A549 (cell line): ENCODE data around the gene PFKFB4. TPM values are rescaled to one million over a fixed set of nuclear protein-coding genes. Genes with fewer than 3 reads are reported as not detected.

Experiments
- ATAC-seq, 2 experiments: fragments of 200-7000 bp in 1 of 2; fragments of >200 bp in 1 of 2; cut with Nextera tagmentation in 1 of 2; cut with Tn5 transposase in 1 of 2; 3 replicates each; pipeline versions ENCODE4 v1.8.0 to v1.9.1; 2018 to 2020; ENCODE audit warnings: mild to moderate bottlenecking in 1 of 2, moderate library complexity in 1 of 2
- CTCF ChIA-PET: fragments of 300-600 bp; sonication (Branson Sonifier 250); formaldehyde crosslinking; extraction: SDS; loops from one replicate; lab custom pipeline; 2021; ENCODE audit warnings: antibody characterized with exemption, inconsistent platforms; lab: Yijun Ruan, JAX
- POLR2A ChIA-PET: fragments of 350-600 bp; formaldehyde crosslinking; extraction: SDS; loops from one replicate; lab custom pipeline; 2021; ENCODE audit warnings: antibody characterized with exemption, inconsistent platforms; lab: Yijun Ruan, JAX
- DNase-seq, 2 experiments: peaks; one replicate each; pipeline versions ENCODE4 v3.0.0 to v3.0.0-alpha.2; 2011 to 2016; ENCODE audit warnings: low read depth in 1 of 2, low spot score in 1 of 2
- FAIRE-seq: peaks from 2 replicates; lab custom pipeline; 2011; peaks lifted over from hg19 to GRCh38; lab: Jason Lieb, UNC
- H3K27ac ChIP-seq, 2 experiments: fragments of >200 bp; sonication (Bioruptor Twin); formaldehyde crosslinking; 3 replicates each; pipeline ENCODE4 v1.5.1; 2016 to 2017
- H3K4me1 ChIP-seq: fragments of >200 bp; sonication (Bioruptor Twin); formaldehyde crosslinking; 3 replicates; pipeline ENCODE4 v1.6.1; 2016
- H3K4me2 ChIP-seq: fragments of >200 bp; sonication (Bioruptor Twin); formaldehyde crosslinking; 3 replicates; pipeline ENCODE4 v1.6.1; 2016
- H3K4me3 ChIP-seq: fragments of >200 bp; sonication (Bioruptor Twin); formaldehyde crosslinking; 3 replicates; pipeline ENCODE4 v1.5.1; 2016
- H3K9me3 ChIP-seq: fragments of >200 bp; sonication (Bioruptor Twin); formaldehyde crosslinking; 3 replicates; pipeline ENCODE4 v1.6.1; 2016
- CBX8 ChIP-seq: fragments of 200-600 bp; sonication (generic); IDR thresholded peaks from 2 replicates; pipeline ENCODE4 v1.6.1; 2016
- CEBPB ChIP-seq, 2 experiments: fragments of >200 bp in 1 of 2; sonication (Bioruptor Twin) in 1 of 2; formaldehyde crosslinking in 1 of 2; IDR thresholded peaks; 2 replicates each; pipeline ENCODE4 v1.6.1; 2012 to 2016
- CHD4 ChIP-seq: fragments of 200-600 bp; sonication (generic); IDR thresholded peaks from 2 replicates; pipeline ENCODE4 v1.6.1; 2016; ENCODE audit warnings: antibody characterized with exemption, mild to moderate bottlenecking, borderline replicate concordance
- EHMT2 ChIP-seq: fragments of 200-600 bp; sonication (generic); IDR thresholded peaks from 2 replicates; pipeline ENCODE4 v1.6.1; 2016; ENCODE audit warnings: antibody characterized with exemption, low read depth, mild to moderate bottlenecking, moderate library complexity
- ESRRA ChIP-seq: fragments of 150-350 bp; IDR thresholded peaks from 2 replicates; pipeline ENCODE4 v1.6.1; 2014; ENCODE audit warnings: mild to moderate bottlenecking, low read length, borderline replicate concordance
- FOSB ChIP-seq: fragments of 250-450 bp; sonication (Bioruptor Pico); IDR thresholded peaks from 2 replicates; pipeline ENCODE4 v1.5.0; 2020; ENCODE audit warnings: mild to moderate bottlenecking, moderate library complexity
- HDAC2 ChIP-seq: fragments of 200-600 bp; sonication (generic); IDR thresholded peaks from 2 replicates; pipeline ENCODE4 v1.6.1; 2016
- HEYL ChIP-seq: fragments of 250-450 bp; sonication (Bioruptor Pico); IDR thresholded peaks from 2 replicates; pipeline ENCODE4 v1.8.0; 2021; ENCODE audit warnings: mild to moderate bottlenecking, moderate library complexity
- HOXB13 ChIP-seq: fragments of 250-450 bp; sonication (Bioruptor Pico); IDR thresholded peaks from 2 replicates; pipeline ENCODE4 v1.5.0; 2020; ENCODE audit warnings: low read depth, mild to moderate bottlenecking, moderate library complexity
- HOXB5 ChIP-seq: fragments of 250-450 bp; sonication (Bioruptor Pico); IDR thresholded peaks from 2 replicates; pipeline ENCODE4 v1.5.0; 2020; ENCODE audit warnings: mild to moderate bottlenecking, moderate library complexity
- JUNB ChIP-seq: fragments of >200 bp; sonication (Bioruptor Twin); formaldehyde crosslinking; IDR thresholded peaks from 2 replicates; pipeline ENCODE4 v1.6.1; 2016
- KDM1A ChIP-seq: fragments of 200-600 bp; sonication (generic); IDR thresholded peaks from 2 replicates; pipeline ENCODE4 v1.6.1; 2016; ENCODE audit warnings: low read depth, mild to moderate bottlenecking
- MAZ ChIP-seq: fragments of 150-350 bp; IDR thresholded peaks from 2 replicates; pipeline ENCODE4 v1.6.1; 2014; ENCODE audit warnings: antibody characterized with exemption, low read depth, low read length, borderline replicate concordance
- MYC ChIP-seq: IDR thresholded peaks from 2 replicates; pipeline ENCODE4 v1.6.1; 2012; ENCODE audit warnings: mild to moderate bottlenecking, inconsistent platforms, low read length, improper control_type of control experiment, borderline replicate concordance
- NFE2L2 ChIP-seq: fragments of 150-350 bp; conservative IDR thresholded peaks from 2 replicates; pipeline ENCODE4 v1.6.1; 2014; ENCODE audit warnings: low read length
- POLR2AphosphoS2 ChIP-seq: conservative IDR thresholded peaks from 2 replicates; pipeline ENCODE4 v1.6.1; 2012; ENCODE audit warnings: low read length, improper control_type of control experiment, inconsistent platforms
- RFX5 ChIP-seq: fragments of 450-650 bp; IDR thresholded peaks from 2 replicates; pipeline ENCODE4 v1.7.1; 2014; ENCODE audit warnings: antibody characterized with exemption, mild to moderate bottlenecking, moderate library complexity
- TP53 ChIP-seq: fragments of 250-450 bp; sonication (Bioruptor Pico); IDR thresholded peaks from 2 replicates; pipeline ENCODE4 v1.5.0; 2021; ENCODE audit warnings: mild to moderate bottlenecking, moderate library complexity
- ZFP36 ChIP-seq: fragments of 450-650 bp; IDR thresholded peaks from 2 replicates; pipeline ENCODE4 v1.6.1; 2014; ENCODE audit warnings: borderline replicate concordance; ENCODE audit not compliant: partially characterized antibody
- WGBS: methylation state at CpG from one replicate; pipeline ENCODE4 v1.1.6; 2017; ENCODE audit errors: missing lambda C conversion rate; 5-methylcytosine and 5-hydroxymethylcytosine counted together
- polyA plus RNA-seq, 4 experiments: library from polyadenylated mRNA; depleted of rRNA in 3 of 4; stranded (reverse); fragments of >200 nt; fragmentation: RNase III in 1 of 4; extraction: RNeasy Plus Mini Kit Qiagen cat#74134 plus additional on column Dnase treatment in 1 of 4; gene quantifications; 2 replicates in 3 of 4; 3 replicates in 1 of 4; pipeline ENCODE4 v1.2.3, GENCODE V29; 2011 to 2017
- TF ChIP-seq, protein P1 (sequence below): IDR thresholded peaks from 2 replicates; pipeline ENCODE4 v1.6.1; 2012
- TF ChIP-seq, protein P2 (sequence below): fragments of >200 bp; sonication (Bioruptor Twin); formaldehyde crosslinking; IDR thresholded peaks from 2 replicates; pipeline ENCODE4 v1.6.1; 2016
- TF ChIP-seq, protein P3 (sequence below): fragments of 450-650 bp; IDR thresholded peaks from 2 replicates; pipeline ENCODE4 v1.6.1; 2014; ENCODE audit warnings: antibody characterized with exemption
- TF ChIP-seq, protein P4 (sequence below): fragments of 150-350 bp; IDR thresholded peaks from 2 replicates; pipeline ENCODE4 v1.6.1; 2014; ENCODE audit warnings: low read depth, mild to moderate bottlenecking, low read length

The PFKFB4 gene
- polyA plus RNA-seq, 2 of the 4 experiments (the other 2 are of a cell fraction) = 8.4 to 20.9 TPM

DNA sequence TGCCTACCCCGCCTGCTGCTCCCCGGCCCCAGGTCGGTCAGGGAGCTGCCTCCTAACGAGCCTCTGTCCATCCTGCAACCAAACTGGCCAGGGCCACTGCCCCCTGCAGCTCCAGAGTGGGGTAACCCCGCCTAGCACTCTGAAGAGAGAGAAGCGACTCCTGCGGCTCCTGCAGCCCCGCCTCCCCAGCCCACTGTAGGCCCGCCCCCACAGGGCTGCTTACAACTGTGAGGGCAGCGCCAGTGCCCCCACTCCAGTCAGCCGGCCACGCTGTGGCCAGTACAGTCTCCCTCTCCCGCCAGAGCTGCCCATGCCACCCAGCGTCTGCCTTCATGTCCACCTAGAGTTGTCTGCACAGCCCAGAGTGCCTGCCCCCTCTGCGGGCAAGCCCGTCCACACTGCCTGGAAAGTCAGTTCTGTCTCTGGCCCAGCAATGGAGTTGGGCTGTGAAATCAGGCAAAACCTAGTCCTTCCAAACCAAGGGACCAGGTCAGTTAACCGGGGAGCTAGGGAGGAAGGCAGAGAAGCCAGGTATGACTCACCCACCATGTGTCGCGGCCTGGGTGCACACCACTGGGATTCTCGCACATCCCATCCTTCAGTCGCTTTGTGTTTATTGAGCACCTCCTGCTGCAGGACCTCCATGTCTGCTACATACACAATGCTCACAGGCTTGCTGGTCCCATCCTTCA is 4.6 kb upstream of the PFKFB4 start (continued):
- TF ChIP-seq RFX5 (no peak), KDM1A (no peak), CBX8 (no peak)
- TF ChIP-seq, protein P1, sequence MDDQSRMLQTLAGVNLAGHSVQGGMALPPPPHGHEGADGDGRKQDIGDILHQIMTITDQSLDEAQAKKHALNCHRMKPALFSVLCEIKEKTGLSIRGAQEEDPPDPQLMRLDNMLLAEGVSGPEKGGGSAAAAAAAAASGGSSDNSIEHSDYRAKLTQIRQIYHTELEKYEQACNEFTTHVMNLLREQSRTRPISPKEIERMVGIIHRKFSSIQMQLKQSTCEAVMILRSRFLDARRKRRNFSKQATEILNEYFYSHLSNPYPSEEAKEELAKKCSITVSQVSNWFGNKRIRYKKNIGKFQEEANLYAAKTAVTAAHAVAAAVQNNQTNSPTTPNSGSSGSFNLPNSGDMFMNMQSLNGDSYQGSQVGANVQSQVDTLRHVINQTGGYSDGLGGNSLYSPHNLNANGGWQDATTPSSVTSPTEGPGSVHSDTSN = 0 out of 2 replicates have a peak, but pooled peaks have one; percentile 10

DNA sequence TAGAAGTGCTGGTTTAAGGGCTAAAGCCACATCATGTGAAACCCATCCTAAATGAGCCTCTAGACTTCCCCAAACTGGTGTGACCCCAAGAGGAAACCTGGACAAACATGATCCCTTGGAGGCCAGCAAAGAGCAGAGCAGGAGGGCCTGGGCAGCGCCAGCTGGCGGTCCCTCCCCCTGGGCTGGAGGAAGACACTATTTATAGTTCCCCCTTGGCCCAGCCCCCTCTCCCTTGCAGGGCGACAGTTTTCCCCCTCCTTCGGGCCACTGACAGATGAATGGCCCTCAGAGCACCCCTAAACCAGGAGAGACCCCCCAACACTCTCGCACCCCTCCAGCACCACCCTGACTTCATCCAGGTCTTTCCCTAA is 4.0 kb upstream of the PFKFB4 start:
- no peak overlapping the region for H3K4me2 ChIP-seq
- DNase-seq (no peak), ATAC-seq (no peak), FAIRE-seq (no peak)
- peaks cover 79% of the 10 kb centered on the region for H3K4me1 ChIP-seq
- peak overlapping the region in 1 of 2 experiments; percentile 31; a peak in 2 of 6 replicates for H3K27ac ChIP-seq
- WGBS = 79% methylated on average over 5 of the region's 5 CpGs
- no peak overlapping the region for H3K4me3 ChIP-seq
- ChIA-PET POLR2A (no interaction called here), CTCF (interaction anchor here (2.2 kb wide), 1 partner anchor 18 kb away, joined by 8 read pairs; no protein-coding TSS in a partner anchor)
- no peaks in the 10 kb centered on the region for H3K9me3 ChIP-seq
- TF ChIP-seq TP53 (CRISPR knock-in tag) (no peak), JUNB (no peak), HEYL (CRISPR knock-in tag) (no peak), FOSB (CRISPR knock-in tag) (no peak), MAZ (no peak), ESRRA (no peak), NFE2L2 (no peak), MYC (no peak), POLR2AphosphoS2 (no peak), HDAC2 (no peak)
- TF ChIP-seq, protein P2, sequence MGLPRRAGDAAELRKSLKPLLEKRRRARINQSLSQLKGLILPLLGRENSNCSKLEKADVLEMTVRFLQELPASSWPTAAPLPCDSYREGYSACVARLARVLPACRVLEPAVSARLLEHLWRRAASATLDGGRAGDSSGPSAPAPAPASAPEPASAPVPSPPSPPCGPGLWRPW = no peak
- TF ChIP-seq, protein P3, sequence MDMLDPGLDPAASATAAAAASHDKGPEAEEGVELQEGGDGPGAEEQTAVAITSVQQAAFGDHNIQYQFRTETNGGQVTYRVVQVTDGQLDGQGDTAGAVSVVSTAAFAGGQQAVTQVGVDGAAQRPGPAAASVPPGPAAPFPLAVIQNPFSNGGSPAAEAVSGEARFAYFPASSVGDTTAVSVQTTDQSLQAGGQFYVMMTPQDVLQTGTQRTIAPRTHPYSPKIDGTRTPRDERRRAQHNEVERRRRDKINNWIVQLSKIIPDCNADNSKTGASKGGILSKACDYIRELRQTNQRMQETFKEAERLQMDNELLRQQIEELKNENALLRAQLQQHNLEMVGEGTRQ = no peak

DNA sequence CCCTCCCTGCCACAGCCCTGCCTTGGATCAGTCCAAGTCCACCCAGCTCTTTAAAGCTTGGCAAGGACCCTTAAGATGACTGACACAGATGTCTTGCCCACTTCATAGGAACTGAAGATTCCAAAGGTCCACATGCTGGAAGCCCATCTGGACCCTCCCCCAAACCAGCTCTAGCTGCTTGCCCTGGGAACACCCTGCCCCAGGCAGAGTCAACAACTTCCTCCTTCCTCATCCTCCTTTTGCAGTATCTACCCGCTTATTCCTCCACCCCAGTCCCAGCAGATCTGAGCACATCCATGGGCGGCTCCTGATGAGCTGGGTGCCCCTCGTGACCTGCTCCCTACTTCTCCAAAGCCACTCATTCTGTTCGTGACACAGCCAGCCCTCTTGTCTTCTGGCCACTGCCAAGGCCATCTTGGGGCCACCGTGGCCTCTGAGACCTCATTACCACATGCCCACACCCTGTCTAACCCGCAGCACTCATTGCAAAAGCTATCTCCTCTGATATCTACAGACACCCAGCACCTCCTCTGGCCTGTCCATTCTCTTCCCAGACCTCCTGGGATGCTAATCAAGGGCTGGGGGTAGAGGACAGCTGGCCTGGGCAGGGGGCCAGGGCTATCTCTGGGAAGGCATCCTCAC is 2.0 kb upstream of the PFKFB4 start:
- Histone ChIP-seq H3K27ac (peak overlapping the region in 1 of 2 experiments; percentile 48; a peak in 2 of 6 replicates), H3K9me3 (no peaks in the 10 kb centered on the region), H3K4me2 (peak overlapping the region; percentile 89; the same call in 2 of the 3 replicates), H3K4me3 (no peak overlapping the region)
- FAIRE-seq = no peak
- ChIA-PET CTCF (interaction anchor here (0.9 to 2.5 kb wide), 16 partner anchors 9 to 123 kb away, joined by 3 to 14 read pairs (median 4); partner anchors contain the start of genes SLC26A6 and UQCRC1), POLR2A (interaction anchor here (1.6 kb wide), 1 partner anchor 105 kb away, joined by 5 read pairs; no protein-coding TSS in a partner anchor)
- DNase-seq = no peak
- WGBS = 60% methylated on average over 6 of the region's 6 CpGs
- ATAC-seq = no peak; a peak in 1 of 6 replicates
- TF ChIP-seq, protein P4, sequence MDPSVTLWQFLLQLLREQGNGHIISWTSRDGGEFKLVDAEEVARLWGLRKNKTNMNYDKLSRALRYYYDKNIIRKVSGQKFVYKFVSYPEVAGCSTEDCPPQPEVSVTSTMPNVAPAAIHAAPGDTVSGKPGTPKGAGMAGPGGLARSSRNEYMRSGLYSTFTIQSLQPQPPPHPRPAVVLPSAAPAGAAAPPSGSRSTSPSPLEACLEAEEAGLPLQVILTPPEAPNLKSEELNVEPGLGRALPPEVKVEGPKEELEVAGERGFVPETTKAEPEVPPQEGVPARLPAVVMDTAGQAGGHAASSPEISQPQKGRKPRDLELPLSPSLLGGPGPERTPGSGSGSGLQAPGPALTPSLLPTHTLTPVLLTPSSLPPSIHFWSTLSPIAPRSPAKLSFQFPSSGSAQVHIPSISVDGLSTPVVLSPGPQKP = no peak
- TF ChIP-seq CEBPB (IDR thresholded peaks at IDR 0.05) = no peak
- no peak for TF ChIP-seq HOXB5 (CRISPR knock-in tag)
- no peak for TF ChIP-seq HOXB13
- TF ChIP-seq CHD4 = no peak
- TF ChIP-seq ZFP36 = no peak
- TF ChIP-seq EHMT2 = no peak
- no peak for TF ChIP-seq FOSB (CRISPR knock-in tag)
- TF ChIP-seq, protein P1 = no peak
- TF ChIP-seq, all 56 proteins: peak for 0
- peaks cover 59% of the 10 kb centered on the region for H3K4me1 ChIP-seq
